WTC11 (cell line): ENCODE results near the gene SOWAHB. TPM values are rescaled to one million over a fixed set of nuclear protein-coding genes. Genes with fewer than 3 reads are reported as not detected.

Experiments
- ATAC-seq: fragments of 200-7000 bp; cut with Tn5 transposase; 2 replicates; pipeline ENCODE4 v1.10.0; 2021; ENCODE audit warnings: mild to moderate bottlenecking, moderate library complexity
- CTCF ChIA-PET: fragments of 300-600 bp; sonication (Branson Sonifier 250); formaldehyde crosslinking; loops from one replicate; lab custom pipeline; 2021; ENCODE audit warnings: antibody characterized with exemption; lab: Charles Lee
- POLR2A ChIA-PET: fragments of 350-600 bp; sonication (Branson Sonifier 250); formaldehyde crosslinking; loops from one replicate; lab custom pipeline; 2021; ENCODE audit warnings: antibody characterized with exemption; lab: Charles Lee
- DNase-seq: peaks from one replicate; pipeline ENCODE4 v3.0.0; 2021; ENCODE audit warnings: low spot score
- H3K27ac Mint-ChIP-seq: 2 replicates; pipeline ENCODE4 v1.8.0; 2021; ENCODE audit warnings: mixed read lengths
- H3K27me3 Mint-ChIP-seq: 2 replicates; pipeline ENCODE4 v1.8.0; 2021; ENCODE audit warnings: low read depth, mild to moderate bottlenecking, moderate library complexity, mixed read lengths
- H3K36me3 Mint-ChIP-seq: 2 replicates; pipeline ENCODE4 v1.8.0; 2021; ENCODE audit warnings: mixed read lengths
- H3K4me1 Mint-ChIP-seq: 2 replicates; pipeline ENCODE4 v1.8.0; 2022; ENCODE audit warnings: mixed read lengths
- H3K4me3 Mint-ChIP-seq: 2 replicates; pipeline ENCODE4 v1.8.0; 2021; ENCODE audit warnings: mild to moderate bottlenecking, moderate library complexity, mixed read lengths
- H3K9me3 Mint-ChIP-seq: 2 replicates; pipeline ENCODE4 v1.8.0; 2021; ENCODE audit warnings: mixed read lengths
- CREM ChIP-seq: sonication (generic); formaldehyde crosslinking; IDR thresholded peaks from 2 replicates; pipeline ENCODE4 v1.8.1; 2022; ENCODE audit warnings: mild to moderate bottlenecking, missing genetic modification reagents, moderate library complexity
- ELF4 ChIP-seq: sonication (generic); formaldehyde crosslinking; IDR thresholded peaks from 2 replicates; pipeline ENCODE4 v1.8.1; 2022; ENCODE audit warnings: low read depth, mild to moderate bottlenecking, moderate library complexity, missing genetic modification reagents
- EMX1 ChIP-seq: fragments of 250-450 bp; sonication (Bioruptor Pico); IDR thresholded peaks from 2 replicates; pipeline ENCODE4 v1.8.0; 2021; ENCODE audit warnings: mild to moderate bottlenecking
- GABPB1 ChIP-seq: sonication (generic); formaldehyde crosslinking; IDR thresholded peaks from 2 replicates; pipeline ENCODE4 v1.8.1; 2023; ENCODE audit warnings: mild to moderate bottlenecking, missing genetic modification reagents
- NFATC4 ChIP-seq: fragments of 250-450 bp; sonication (Bioruptor Pico); IDR thresholded peaks from 2 replicates; pipeline ENCODE4 v1.9.0; 2021; ENCODE audit warnings: mild to moderate bottlenecking
- OVOL2 ChIP-seq: fragments of 250-450 bp; sonication (Bioruptor Pico); IDR thresholded peaks from 2 replicates; pipeline ENCODE4 v1.9.0; 2021; ENCODE audit warnings: mild to moderate bottlenecking, borderline replicate concordance
- RELA ChIP-seq: sonication (generic); formaldehyde crosslinking; IDR thresholded peaks from 2 replicates; pipeline ENCODE4 v1.8.1; 2022; ENCODE audit warnings: missing genetic modification reagents, mild to moderate bottlenecking, borderline replicate concordance
- SMAD3 ChIP-seq: sonication (generic); formaldehyde crosslinking; IDR thresholded peaks from 2 replicates; pipeline ENCODE4 v1.8.0; 2022; ENCODE audit warnings: missing genetic modification reagents, mild to moderate bottlenecking, borderline replicate concordance
- SMAD4 ChIP-seq: sonication (generic); formaldehyde crosslinking; IDR thresholded peaks from 2 replicates; pipeline ENCODE4 v1.8.0; 2022; ENCODE audit warnings: mild to moderate bottlenecking, missing genetic modification reagents
- SP1 ChIP-seq: sonication (generic); formaldehyde crosslinking; conservative IDR thresholded peaks from 2 replicates; pipeline ENCODE4 v1.8.1; 2022; ENCODE audit warnings: missing genetic modification reagents
- TCF7 ChIP-seq: sonication (generic); formaldehyde crosslinking; IDR thresholded peaks from 2 replicates; pipeline ENCODE4 v1.8.0; 2022; ENCODE audit warnings: mild to moderate bottlenecking, low read depth, missing genetic modification reagents, moderate library complexity
- ZNF232 ChIP-seq: sonication (generic); formaldehyde crosslinking; IDR thresholded peaks from 2 replicates; pipeline ENCODE4 v1.8.0; 2022; ENCODE audit warnings: mild to moderate bottlenecking, missing genetic modification reagents
- ZNF416 ChIP-seq: fragments of 250-450 bp; sonication (Bioruptor Pico); IDR thresholded peaks from 2 replicates; pipeline ENCODE4 v1.9.0; 2021; ENCODE audit warnings: mild to moderate bottlenecking, inconsistent platforms
- total RNA-seq: library from RNA; stranded (reverse); gene quantifications from 3 replicates; pipeline ENCODE4 v1.2.3, GENCODE V29; 2021
- TF ChIP-seq, protein P1 (sequence below): fragments of 250-450 bp; sonication (Bioruptor Pico); conservative IDR thresholded peaks from 2 replicates; pipeline ENCODE4 v1.9.0; 2021; ENCODE audit warnings: mild to moderate bottlenecking
- TF ChIP-seq, protein P2 (sequence below): fragments of 250-450 bp; sonication (Bioruptor Pico); IDR thresholded peaks from 2 replicates; pipeline ENCODE4 v1.9.0; 2021; ENCODE audit warnings: mild to moderate bottlenecking
- TF ChIP-seq, protein P3 (sequence below): sonication (generic); formaldehyde crosslinking; IDR thresholded peaks from 2 replicates; pipeline ENCODE4 v1.8.0; 2023; ENCODE audit warnings: missing genetic modification reagents, mild to moderate bottlenecking, borderline replicate concordance
- TF ChIP-seq, protein P4 (sequence below): sonication (generic); formaldehyde crosslinking; IDR thresholded peaks from 2 replicates; pipeline ENCODE4 v1.8.1; 2022; ENCODE audit warnings: mild to moderate bottlenecking, moderate library complexity, missing genetic modification reagents

The SOWAHB gene
- total RNA-seq, 1 experiment from 2014 or later, result 1.5 TPM

- TF ChIP-seq RELA, result no peak
Observed at GRCh38 chr4:76867377-76867776, 30.6 kb downstream of the SOWAHB start (continued).

GRCh38 chr4:76866641-76867040 lies 31.3 kb downstream of the SOWAHB start:
- no peak for ATAC-seq
- no peaks in the 10 kb centered on the region for H3K9me3 Mint-ChIP-seq
- TF ChIP-seq OVOL2 (CRISPR knock-in tag), result no peak
- TF ChIP-seq, all 79 proteins: peak for 0
- Mint-ChIP-seq H3K27me3 (peaks cover 2% of the 10 kb centered on the region; the same call in 1 of the 2 replicates), H3K4me1 (peaks cover 24% of the 10 kb centered on the region), H3K36me3 (no peaks in the 10 kb centered on the region), H3K27ac (no peak overlapping the region), H3K4me3 (no peak overlapping the region)
- DNase-seq, result no peak
- ChIA-PET CTCF (interaction anchor here (1.0 to 1.1 kb wide), 2 partner anchors 64 to 431 kb away, joined by 3 read pairs; partner anchors contain the start of gene SHROOM3), POLR2A (no interaction called here)

- Mint-ChIP-seq H3K27me3 (no peaks in the 10 kb centered on the region), H3K36me3 (no peaks in the 10 kb centered on the region), H3K27ac (no peak overlapping the region), H3K4me1 (0 out of 2 replicates have a peak, but pooled peaks cover 5% of the 10 kb centered on the region), H3K9me3 (no peaks in the 10 kb centered on the region), H3K4me3 (no peak overlapping the region)
- CTCF ChIA-PET, result interaction anchor here (1.1 kb wide), 1 partner anchor 56 kb away, joined by 5 read pairs; no protein-coding TSS in a partner anchor
- TF ChIP-seq, protein P1, sequence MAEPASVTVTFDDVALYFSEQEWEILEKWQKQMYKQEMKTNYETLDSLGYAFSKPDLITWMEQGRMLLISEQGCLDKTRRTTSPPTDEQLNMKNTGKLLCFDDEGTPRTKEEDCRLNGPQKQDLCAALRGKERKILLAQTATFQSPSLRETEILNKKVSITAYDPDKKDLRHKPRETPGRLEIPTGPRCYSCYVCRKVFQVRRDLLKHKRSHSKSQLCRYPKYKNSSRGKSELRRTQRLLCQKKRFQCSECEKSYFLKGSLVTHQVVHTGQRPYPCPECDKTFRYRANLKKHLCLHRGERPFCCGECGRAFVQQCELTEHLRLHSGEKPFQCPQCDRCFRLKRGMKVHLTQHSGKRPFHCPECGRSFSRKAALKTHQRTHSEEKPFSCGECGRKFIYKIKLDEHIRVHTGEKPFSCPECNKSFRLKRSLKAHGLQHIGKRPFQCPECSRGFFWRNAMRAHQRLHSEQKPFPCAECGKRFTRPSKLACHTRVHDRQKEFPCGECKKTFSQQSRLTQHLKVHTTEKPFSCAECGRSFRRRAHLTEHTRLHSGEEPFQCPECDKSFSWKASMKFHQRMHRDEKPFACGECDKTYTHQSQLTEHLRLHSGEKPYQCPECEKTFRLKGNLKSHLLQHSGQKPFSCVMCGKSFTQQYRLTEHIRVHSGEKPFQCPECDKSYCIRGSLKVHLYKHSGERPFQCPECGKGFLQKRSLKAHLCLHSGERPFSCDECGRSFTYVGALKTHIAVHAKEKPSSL, result no peak
- no peak for TF ChIP-seq EMX1 (CRISPR knock-in tag)
- TF ChIP-seq TCF7 (CRISPR knock-in tag), result no peak
- TF ChIP-seq ZNF416 (CRISPR knock-in tag), result no peak
- TF ChIP-seq, protein P2, sequence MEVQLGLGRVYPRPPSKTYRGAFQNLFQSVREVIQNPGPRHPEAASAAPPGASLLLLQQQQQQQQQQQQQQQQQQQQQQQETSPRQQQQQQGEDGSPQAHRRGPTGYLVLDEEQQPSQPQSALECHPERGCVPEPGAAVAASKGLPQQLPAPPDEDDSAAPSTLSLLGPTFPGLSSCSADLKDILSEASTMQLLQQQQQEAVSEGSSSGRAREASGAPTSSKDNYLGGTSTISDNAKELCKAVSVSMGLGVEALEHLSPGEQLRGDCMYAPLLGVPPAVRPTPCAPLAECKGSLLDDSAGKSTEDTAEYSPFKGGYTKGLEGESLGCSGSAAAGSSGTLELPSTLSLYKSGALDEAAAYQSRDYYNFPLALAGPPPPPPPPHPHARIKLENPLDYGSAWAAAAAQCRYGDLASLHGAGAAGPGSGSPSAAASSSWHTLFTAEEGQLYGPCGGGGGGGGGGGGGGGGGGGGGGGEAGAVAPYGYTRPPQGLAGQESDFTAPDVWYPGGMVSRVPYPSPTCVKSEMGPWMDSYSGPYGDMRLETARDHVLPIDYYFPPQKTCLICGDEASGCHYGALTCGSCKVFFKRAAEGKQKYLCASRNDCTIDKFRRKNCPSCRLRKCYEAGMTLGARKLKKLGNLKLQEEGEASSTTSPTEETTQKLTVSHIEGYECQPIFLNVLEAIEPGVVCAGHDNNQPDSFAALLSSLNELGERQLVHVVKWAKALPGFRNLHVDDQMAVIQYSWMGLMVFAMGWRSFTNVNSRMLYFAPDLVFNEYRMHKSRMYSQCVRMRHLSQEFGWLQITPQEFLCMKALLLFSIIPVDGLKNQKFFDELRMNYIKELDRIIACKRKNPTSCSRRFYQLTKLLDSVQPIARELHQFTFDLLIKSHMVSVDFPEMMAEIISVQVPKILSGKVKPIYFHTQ (CRISPR knock-in tag), result no peak
- no peak for TF ChIP-seq SMAD3 (CRISPR knock-in tag)
- no peak for TF ChIP-seq ZNF232 (CRISPR knock-in tag)
- TF ChIP-seq, protein P3, sequence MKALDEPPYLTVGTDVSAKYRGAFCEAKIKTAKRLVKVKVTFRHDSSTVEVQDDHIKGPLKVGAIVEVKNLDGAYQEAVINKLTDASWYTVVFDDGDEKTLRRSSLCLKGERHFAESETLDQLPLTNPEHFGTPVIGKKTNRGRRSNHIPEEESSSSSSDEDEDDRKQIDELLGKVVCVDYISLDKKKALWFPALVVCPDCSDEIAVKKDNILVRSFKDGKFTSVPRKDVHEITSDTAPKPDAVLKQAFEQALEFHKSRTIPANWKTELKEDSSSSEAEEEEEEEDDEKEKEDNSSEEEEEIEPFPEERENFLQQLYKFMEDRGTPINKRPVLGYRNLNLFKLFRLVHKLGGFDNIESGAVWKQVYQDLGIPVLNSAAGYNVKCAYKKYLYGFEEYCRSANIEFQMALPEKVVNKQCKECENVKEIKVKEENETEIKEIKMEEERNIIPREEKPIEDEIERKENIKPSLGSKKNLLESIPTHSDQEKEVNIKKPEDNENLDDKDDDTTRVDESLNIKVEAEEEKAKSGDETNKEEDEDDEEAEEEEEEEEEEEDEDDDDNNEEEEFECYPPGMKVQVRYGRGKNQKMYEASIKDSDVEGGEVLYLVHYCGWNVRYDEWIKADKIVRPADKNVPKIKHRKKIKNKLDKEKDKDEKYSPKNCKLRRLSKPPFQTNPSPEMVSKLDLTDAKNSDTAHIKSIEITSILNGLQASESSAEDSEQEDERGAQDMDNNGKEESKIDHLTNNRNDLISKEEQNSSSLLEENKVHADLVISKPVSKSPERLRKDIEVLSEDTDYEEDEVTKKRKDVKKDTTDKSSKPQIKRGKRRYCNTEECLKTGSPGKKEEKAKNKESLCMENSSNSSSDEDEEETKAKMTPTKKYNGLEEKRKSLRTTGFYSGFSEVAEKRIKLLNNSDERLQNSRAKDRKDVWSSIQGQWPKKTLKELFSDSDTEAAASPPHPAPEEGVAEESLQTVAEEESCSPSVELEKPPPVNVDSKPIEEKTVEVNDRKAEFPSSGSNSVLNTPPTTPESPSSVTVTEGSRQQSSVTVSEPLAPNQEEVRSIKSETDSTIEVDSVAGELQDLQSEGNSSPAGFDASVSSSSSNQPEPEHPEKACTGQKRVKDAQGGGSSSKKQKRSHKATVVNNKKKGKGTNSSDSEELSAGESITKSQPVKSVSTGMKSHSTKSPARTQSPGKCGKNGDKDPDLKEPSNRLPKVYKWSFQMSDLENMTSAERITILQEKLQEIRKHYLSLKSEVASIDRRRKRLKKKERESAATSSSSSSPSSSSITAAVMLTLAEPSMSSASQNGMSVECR, result no peak
- TF ChIP-seq, protein P4, sequence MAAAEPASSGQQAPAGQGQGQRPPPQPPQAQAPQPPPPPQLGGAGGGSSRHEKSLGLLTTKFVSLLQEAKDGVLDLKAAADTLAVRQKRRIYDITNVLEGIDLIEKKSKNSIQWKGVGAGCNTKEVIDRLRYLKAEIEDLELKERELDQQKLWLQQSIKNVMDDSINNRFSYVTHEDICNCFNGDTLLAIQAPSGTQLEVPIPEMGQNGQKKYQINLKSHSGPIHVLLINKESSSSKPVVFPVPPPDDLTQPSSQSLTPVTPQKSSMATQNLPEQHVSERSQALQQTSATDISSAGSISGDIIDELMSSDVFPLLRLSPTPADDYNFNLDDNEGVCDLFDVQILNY, result no peak
- no peak for TF ChIP-seq NFATC4 (CRISPR knock-in tag)
- TF ChIP-seq SP1 (CRISPR knock-in tag), result no peak
- no peak for TF ChIP-seq SMAD4 (CRISPR knock-in tag)
- TF ChIP-seq RELA, result no peak
- no peak for TF ChIP-seq ELF4 (CRISPR knock-in tag)
- no peak for TF ChIP-seq GABPB1
- no peak for TF ChIP-seq OVOL2 (CRISPR knock-in tag)
- TF ChIP-seq CREM (CRISPR knock-in tag), result no peak
- POLR2A ChIA-PET, result no interaction called here
- ATAC-seq, result no peak
- DNase-seq, result no peak
Observed at GRCh38 chr4:76858319-76858718, 39.6 kb downstream of the SOWAHB start.
